ENCODE results near the gene GABRG2.

GRCh38 chr5:162119801-162120200 lies 52.2 kb downstream of the GABRG2 start:
- TF ChIP-seq PPARA (CRISPR knock-in tag; IDR thresholded peaks at IDR 0.05; ENCODE audit: borderline replicate concordance) = no peak
- TF ChIP-seq PATZ1 (CRISPR knock-in tag; IDR thresholded peaks at IDR 0.05; ENCODE audit: borderline replicate concordance) = no peak
- TF ChIP-seq SNAI2 (CRISPR knock-in tag; IDR thresholded peaks at IDR 0.05) = no peak
- TF ChIP-seq ZNF70 (CRISPR knock-in tag; IDR thresholded peaks at IDR 0.05) = no peak
- no peak for TF ChIP-seq ISL1 (CRISPR knock-in tag; IDR thresholded peaks at IDR 0.05)
- TF ChIP-seq RARB (CRISPR knock-in tag; IDR thresholded peaks at IDR 0.05) = no peak
- no peak for TF ChIP-seq ZFP3 (CRISPR knock-in tag; IDR thresholded peaks at IDR 0.05)
- TF ChIP-seq CREB5 (CRISPR knock-in tag; IDR thresholded peaks at IDR 0.05; ENCODE audit: low read depth) = no peak
- TF ChIP-seq ARNTL (CRISPR knock-in tag; IDR thresholded peaks at IDR 0.05; ENCODE audit: borderline replicate concordance, low read depth) = no peak
- TF ChIP-seq ZNF8 (CRISPR knock-in tag; IDR thresholded peaks at IDR 0.05) = no peak
- TF ChIP-seq TSHZ2 (CRISPR knock-in tag; IDR thresholded peaks at IDR 0.05) = no peak
